KMS-11 (cell line): ENCODE results near the gene BMP2K.
"Not testable (repeated sequence)": the region's sequence is repeated elsewhere in the genome, so short reads cannot be mapped to it uniquely, and the experiment has no call there.

Experiments
- H2AFZ ChIP-seq: fragments of 200-600 bp; sonication (generic); 2 replicates; pipeline ENCODE4 v1.6.1; 2016; ENCODE audit warnings: antibody characterized with exemption, mixed run types, low read depth
- H3K27ac ChIP-seq: fragments of 200-600 bp; sonication (generic); 2 replicates; pipeline ENCODE4 v1.6.1; 2016; ENCODE audit warnings: mild to moderate bottlenecking, mixed run types
- H3K27me3 ChIP-seq: fragments of 200-600 bp; sonication (generic); 2 replicates; pipeline ENCODE4 v1.6.1; 2017; ENCODE audit warnings: mild to moderate bottlenecking, low read depth, mixed run types, moderate library complexity; ENCODE audit not compliant: insufficient read depth
- H3K36me3 ChIP-seq: fragments of 200-600 bp; sonication (generic); 2 replicates; pipeline ENCODE4 v1.6.1; 2017; ENCODE audit warnings: mild to moderate bottlenecking, mixed run types; ENCODE audit not compliant: insufficient read depth
- H3K4me1 ChIP-seq: fragments of 200-600 bp; sonication (generic); 2 replicates; pipeline ENCODE4 v1.6.1; 2016; ENCODE audit warnings: mild to moderate bottlenecking, low read depth, mixed run types; ENCODE audit not compliant: poor library complexity, severe bottlenecking
- H3K4me2 ChIP-seq: fragments of 200-600 bp; sonication (generic); 2 replicates; pipeline ENCODE4 v1.7.0; 2016; ENCODE audit warnings: mild to moderate bottlenecking, mixed run types
- H3K4me3 ChIP-seq: fragments of 200-600 bp; sonication (generic); IDR thresholded peaks from 2 replicates; pipeline ENCODE4 v1.6.1; 2017; ENCODE audit warnings: low read depth, low read length, mixed read lengths; ENCODE audit not compliant: insufficient read depth
- H3K79me2 ChIP-seq: fragments of 200-600 bp; sonication (generic); 2 replicates; pipeline ENCODE4 v1.6.1; 2016; ENCODE audit warnings: low read depth, mixed run types; ENCODE audit not compliant: insufficient read depth
- H3K9ac ChIP-seq: fragments of 200-600 bp; sonication (generic); 2 replicates; pipeline ENCODE4 v1.6.1; 2016; ENCODE audit warnings: mild to moderate bottlenecking, mixed run types
- H4K20me1 ChIP-seq: fragments of 200-600 bp; sonication (generic); 2 replicates; pipeline ENCODE4 v1.6.1; 2016; ENCODE audit warnings: mild to moderate bottlenecking, mixed run types; ENCODE audit not compliant: insufficient read depth
- CTCF ChIP-seq: fragments of 200-600 bp; sonication (generic); conservative IDR thresholded peaks from 2 replicates; pipeline ENCODE4 v1.6.1; 2017; ENCODE audit warnings: low read depth, mild to moderate bottlenecking, antibody characterized with exemption, low read length, moderate library complexity, mixed read lengths

BMP2K gene

GRCh38 chr4:78901882-78902281 lies 125.7 kb downstream of the BMP2K start:
- Histone ChIP-seq H3K79me2 (no peaks in the 10 kb centered on the region), H3K36me3 (no peaks in the 10 kb centered on the region), H3K27me3 (no peaks in the 10 kb centered on the region), H4K20me1 (no peaks in the 10 kb centered on the region), H3K9ac (no peak overlapping the region), H3K27ac (no peak overlapping the region), H3K4me3 (no peak overlapping the region), H2AFZ (no peak overlapping the region), H3K4me1 (no peaks in the 10 kb centered on the region), H3K4me2 (no peak overlapping the region)
- no peak for TF ChIP-seq CTCF

- H3K4me2 ChIP-seq, result no peak overlapping the region
- H3K79me2 ChIP-seq, result no peaks in the 10 kb centered on the region
- TF ChIP-seq CTCF, result no peak
- H3K27me3 ChIP-seq, result no peaks in the 10 kb centered on the region
- no peaks in the 10 kb centered on the region for H3K36me3 ChIP-seq
- H2AFZ ChIP-seq, result no peak overlapping the region
- no peak overlapping the region for H3K9ac ChIP-seq
- no peak overlapping the region for H3K4me3 ChIP-seq
- H3K4me1 ChIP-seq, result no peaks in the 10 kb centered on the region
- H4K20me1 ChIP-seq, result no peaks in the 10 kb centered on the region
- no peak overlapping the region for H3K27ac ChIP-seq
These were observed 126.1 kb downstream of the BMP2K start for GRCh38 chr4:78902298-78902697.

GRCh38 chr4:78904143-78904542 lies 128.0 kb downstream of the BMP2K start:
- H3K4me1 ChIP-seq, result no peaks in the 10 kb centered on the region
- H3K27ac ChIP-seq, result no peak overlapping the region
- no peak overlapping the region for H2AFZ ChIP-seq
- H3K4me2 ChIP-seq, result no peak overlapping the region
- H4K20me1 ChIP-seq, result no peaks in the 10 kb centered on the region
- no peaks in the 10 kb centered on the region for H3K79me2 ChIP-seq
- H3K36me3 ChIP-seq, result no peaks in the 10 kb centered on the region
- no peak for TF ChIP-seq CTCF
- H3K9ac ChIP-seq, result no peak overlapping the region
- no peak overlapping the region for H3K4me3 ChIP-seq
- no peaks in the 10 kb centered on the region for H3K27me3 ChIP-seq

GRCh38 chr4:78907638-78908037 lies 131.5 kb downstream of the BMP2K start:
- no peaks in the 10 kb centered on the region for H3K27me3 ChIP-seq
- no peaks in the 10 kb centered on the region for H3K4me1 ChIP-seq
- no peaks in the 10 kb centered on the region for H3K36me3 ChIP-seq
- no peaks in the 10 kb centered on the region for H3K79me2 ChIP-seq
- H3K4me3 ChIP-seq, result no peak overlapping the region
- no peak overlapping the region for H3K4me2 ChIP-seq
- no peaks in the 10 kb centered on the region for H4K20me1 ChIP-seq
- no peak for TF ChIP-seq CTCF
- H3K9ac ChIP-seq, result no peak overlapping the region
- H2AFZ ChIP-seq, result no peak overlapping the region
- H3K27ac ChIP-seq, result no peak overlapping the region

- not testable (repeated sequence) for H3K4me2 ChIP-seq, H3K36me3 ChIP-seq, H3K27me3 ChIP-seq, H3K4me3 ChIP-seq, H3K27ac ChIP-seq, H4K20me1 ChIP-seq, H3K79me2 ChIP-seq, H3K9ac ChIP-seq, H3K4me1 ChIP-seq, H2AFZ ChIP-seq
These were observed 132.8 kb downstream of the BMP2K start for GRCh38 chr4:78908974-78909373.
